Left renal pelvis (tissue), 4 donors: ENCODE data around the gene LRMDA. TPM values are rescaled to one million over a fixed set of nuclear protein-coding genes. Genes with fewer than 3 reads are reported as not detected.
"Not testable (repeated sequence)": the region's sequence is repeated elsewhere in the genome, so short reads cannot be mapped to it uniquely, and the experiment has no call there.

ENCODE experiments used
- DNase-seq, 4 donors: peaks; one replicate each; pipeline ENCODE4 v3.0.0-alpha.2; 2013; ENCODE audit warnings: low read depth in 4 of 4, low spot score in 3 of 4
- polyA plus RNA-seq, 4 donors: library from polyadenylated mRNA; unstranded; fragments of 120-200 nt; gene quantifications; one replicate each; pipeline ENCODE4 v1.2.1, GENCODE V29; 2013; ENCODE audit not compliant: insufficient read length in 4 of 4

Gene LRMDA
- polyA plus RNA-seq, 4 donors, result 7.8 to 23.9 (median 16.5) TPM

- DNase-seq, result no peak
Observed at GRCh38 chr10:76044751-76045150, 613.3 kb downstream of the LRMDA start.

GRCh38 chr10:76045174-76045573 lies 613.8 kb downstream of the LRMDA start:
- DNase-seq, result no peak

GRCh38 chr10:76047521-76047920 lies 616.1 kb downstream of the LRMDA start:
- DNase-seq, result no peak

GRCh38 chr10:76049581-76050290 lies 618.3 kb downstream of the LRMDA start:
- no peak for DNase-seq

GRCh38 chr10:76050291-76050625 lies 618.8 kb downstream of the LRMDA start:
- no peak for DNase-seq

- DNase-seq, result no peak
Observed at GRCh38 chr10:76051007-76051936, 619.8 kb downstream of the LRMDA start.

- DNase-seq, result peak in 1 of 4 donors; percentile 47
Observed at GRCh38 chr10:76052682-76053503, 621.5 kb downstream of the LRMDA start.

GRCh38 chr10:76055466-76055865 lies 624.0 kb downstream of the LRMDA start:
- DNase-seq, result no peak

GRCh38 chr10:76055963-76056362 lies 624.5 kb downstream of the LRMDA start:
- DNase-seq, result no peak

GRCh38 chr10:76060993-76061392 lies 629.6 kb downstream of the LRMDA start:
- DNase-seq, result not testable (repeated sequence)

- no peak for DNase-seq
Observed at GRCh38 chr10:76066457-76066856, 635.0 kb downstream of the LRMDA start.

- no peak for DNase-seq
Observed at GRCh38 chr10:76067447-76067846, 636.0 kb downstream of the LRMDA start.

- no peak for DNase-seq
Observed at GRCh38 chr10:76068856-76069255, 637.4 kb downstream of the LRMDA start.

GRCh38 chr10:76070916-76071315 lies 639.5 kb downstream of the LRMDA start:
- DNase-seq, result no peak

GRCh38 chr10:76071653-76072365 lies 640.4 kb downstream of the LRMDA start:
- peak; percentile 54 to 71 (median 67) for DNase-seq

GRCh38 chr10:76072384-76072783 lies 641.0 kb downstream of the LRMDA start:
- no peak for DNase-seq

GRCh38 chr10:76073524-76073923 lies 642.1 kb downstream of the LRMDA start:
- DNase-seq, result no peak

GRCh38 chr10:76074659-76075058 lies 643.2 kb downstream of the LRMDA start:
- DNase-seq, result no peak

- DNase-seq, result no peak
Observed at GRCh38 chr10:76080451-76080850, 649.0 kb downstream of the LRMDA start.

- DNase-seq, result no peak
Observed at GRCh38 chr10:76080991-76081390, 649.6 kb downstream of the LRMDA start.
